HCT116 (cell line): ENCODE data around the gene KRTDAP. TPM values are rescaled to one million over a fixed set of nuclear protein-coding genes. Genes with fewer than 3 reads are reported as not detected.

Experiments used
- ATAC-seq: fragments of 200-7000 bp; cut with Tn5 transposase; 2 replicates; pipeline ENCODE4 v1.9.1; 2020; ENCODE audit warnings: mild to moderate bottlenecking, moderate library complexity
- BruUV-seq: library from RNA; stranded (reverse); fragments of 400-500 nt; replicated peaks from 2 replicates; lab custom pipeline; 2021; lab: Mats Ljungman, UMichigan
- CTCF ChIA-PET: fragments of 300-600 bp; sonication (Branson Sonifier 250); formaldehyde crosslinking; loops from one replicate; lab custom pipeline; 2021; ENCODE audit warnings: antibody characterized with exemption; lab: Charles Lee
- POLR2A ChIA-PET: fragments of 300-600, 350-600 bp; sonication (Branson Sonifier 250); formaldehyde crosslinking; loops from one replicate; lab custom pipeline; 2021; ENCODE audit warnings: antibody characterized with exemption; lab: Charles Lee
- RAD21 ChIA-PET, 2 experiments: fragments of 300-600 bp; sonication (Branson Sonifier 250); formaldehyde crosslinking; loops; one replicate each; lab custom pipeline; 2023; ENCODE audit warnings: low total read pairs in 2 of 2; ENCODE audit not compliant: uncharacterized antibody in 2 of 2, unreplicated experiment in 2 of 2, low non-redundant PET in 1 of 2; lab: Charles Lee
- DNase-seq: peaks from one replicate; pipeline ENCODE4 v3.0.0-alpha.2; 2010; ENCODE audit warnings: low read depth, low spot score
- H2AFZ ChIP-seq: fragments of 200-600 bp; shearing (Covaris generic), sonication (generic); 2 replicates; pipeline ENCODE4 v1.6.1; 2017; ENCODE audit warnings: low read depth, mixed run types, mixed read lengths, antibody characterized with exemption, low read length; ENCODE audit not compliant: poor library complexity, severe bottlenecking
- H3K27ac ChIP-seq: 2 replicates; pipeline ENCODE4 v1.5.1; 2012; ENCODE audit warnings: low read depth, low read length
- H3K27me3 ChIP-seq: fragments of 200-600 bp; sonication (generic); 2 replicates; pipeline ENCODE4 v1.6.1; 2016; ENCODE audit warnings: mixed run types, low read length, mixed read lengths; ENCODE audit not compliant: insufficient read depth
- H3K36me3 ChIP-seq, 2 experiments: fragments of 200-500 bp in 1 of 2; fragments of 200-600 bp in 1 of 2; sonication (Bioruptor generic) in 1 of 2; sonication (generic) in 1 of 2; 2 replicates each; pipeline versions ENCODE4 v1.5.1 to v1.6.1; 2014 to 2016; ENCODE audit warnings: low read length in 2 of 2, inconsistent platforms in 1 of 2, mixed read lengths in 1 of 2, mixed run types in 1 of 2; ENCODE audit not compliant: insufficient read depth in 2 of 2, control insufficient read depth in 1 of 2
- H3K4me1 ChIP-seq, 2 experiments: fragments of 200-600 bp in 1 of 2; sonication (generic) in 1 of 2; 2 replicates each; pipeline versions ENCODE4 v1.5.1 to v1.6.1; 2012 to 2017; ENCODE audit warnings: low read length in 2 of 2, inconsistent platforms in 1 of 2, mild to moderate bottlenecking in 1 of 2, mixed read lengths in 1 of 2, mixed run types in 1 of 2, moderate library complexity in 1 of 2; ENCODE audit not compliant: insufficient read depth in 2 of 2, control insufficient read depth in 1 of 2
- H3K4me2 ChIP-seq: fragments of 200-600 bp; sonication (generic); 2 replicates; pipeline ENCODE4 v1.6.1; 2017; ENCODE audit warnings: mixed run types, low read length, mixed read lengths
- H3K4me3 ChIP-seq, 2 experiments: fragments of 200-600 bp in 1 of 2; sonication (generic) in 1 of 2; replicated peaks in 1 of 2; 2 replicates each; pipeline ENCODE4 v1.5.1; 2011 to 2016; ENCODE audit warnings: low read length in 2 of 2, control low read depth in 1 of 2, low read depth in 1 of 2, mild to moderate bottlenecking in 1 of 2, mixed read lengths in 1 of 2, mixed run types in 1 of 2
- H3K79me2 ChIP-seq: fragments of 200-600 bp; sonication (generic); 2 replicates; pipeline ENCODE4 v1.6.1; 2017; ENCODE audit warnings: mild to moderate bottlenecking, mixed run types, low read length, moderate library complexity, mixed read lengths; ENCODE audit not compliant: insufficient read depth
- H3K9ac ChIP-seq: fragments of 200-600 bp; sonication (generic); 2 replicates; pipeline ENCODE4 v1.6.1; 2016; ENCODE audit warnings: low read length, mixed read lengths
- H3K9me2 ChIP-seq: fragments of 200-600 bp; sonication (generic), shearing (Covaris generic); 2 replicates; pipeline ENCODE4 v1.6.1; 2017; ENCODE audit warnings: mixed run types, mild to moderate bottlenecking, moderate library complexity; ENCODE audit not compliant: insufficient read depth
- H3K9me3 ChIP-seq, 2 experiments: fragments of 200-500 bp in 1 of 2; fragments of 200-600 bp in 1 of 2; sonication (Bioruptor generic) in 1 of 2; sonication (generic) in 1 of 2; 2 replicates each; pipeline ENCODE4 v1.6.1; 2014 to 2017; ENCODE audit warnings: low read length in 2 of 2, mixed read lengths in 2 of 2, inconsistent platforms in 1 of 2, low read depth in 1 of 2, mild to moderate bottlenecking in 1 of 2, mixed run types in 1 of 2, moderate library complexity in 1 of 2; ENCODE audit not compliant: control insufficient read depth in 1 of 2, insufficient read depth in 1 of 2
- H4K20me1 ChIP-seq: fragments of 200-600 bp; sonication (generic), shearing (Covaris generic); 2 replicates; pipeline ENCODE4 v1.6.1; 2017; ENCODE audit warnings: mixed run types, mild to moderate bottlenecking, moderate library complexity; ENCODE audit not compliant: insufficient read depth
- ATF3 ChIP-seq: IDR thresholded peaks from 2 replicates; pipeline ENCODE4 v1.6.1; 2012
- CBX3 ChIP-seq: IDR thresholded peaks from 2 replicates; pipeline ENCODE4 v1.6.1; 2012; ENCODE audit warnings: low read depth
- CEBPB ChIP-seq: IDR thresholded peaks from 2 replicates; pipeline ENCODE4 v1.6.1; 2012; ENCODE audit warnings: low read depth
- CTCF ChIP-seq, 3 experiments: fragments of 200-600 bp in 1 of 3; sonication (generic) in 1 of 3; IDR thresholded peaks in 2 of 3; conservative IDR thresholded peaks in 1 of 3; 2 replicates each; pipeline ENCODE4 v1.5.1; 2012 to 2017; ENCODE audit warnings: low read depth in 2 of 3, low read length in 2 of 3, antibody characterized with exemption in 1 of 3, borderline replicate concordance in 1 of 3, control low read depth in 1 of 3, mild to moderate bottlenecking in 1 of 3, mixed read lengths in 1 of 3, mixed run types in 1 of 3, moderate library complexity in 1 of 3; ENCODE audit not compliant: insufficient read depth in 1 of 3
- EGR1 ChIP-seq: IDR thresholded peaks from 2 replicates; pipeline ENCODE4 v1.6.1; 2012; ENCODE audit warnings: low read depth
- ELF1 ChIP-seq: IDR thresholded peaks from 2 replicates; pipeline ENCODE4 v1.6.1; 2012; ENCODE audit warnings: low read depth, borderline replicate concordance
- EZH2phosphoT487 ChIP-seq: fragments of 200-600 bp; IDR thresholded peaks from 2 replicates; pipeline ENCODE4 v1.6.1; 2018; ENCODE audit warnings: antibody characterized with exemption, borderline replicate concordance
- FOSL1 ChIP-seq: IDR thresholded peaks from 2 replicates; pipeline ENCODE4 v1.6.1; 2012; ENCODE audit warnings: low read depth
- JUND ChIP-seq: IDR thresholded peaks from 2 replicates; pipeline ENCODE4 v1.6.1; 2012
- MAX ChIP-seq: IDR thresholded peaks from 2 replicates; pipeline ENCODE4 v1.6.1; 2012
- POLR2A ChIP-seq: IDR thresholded peaks from 2 replicates; pipeline ENCODE4 v1.7.0; 2011; ENCODE audit warnings: borderline replicate concordance; ENCODE audit not compliant: insufficient read depth, insufficient read length; ENCODE audit errors: extremely low read depth
- RAD21 ChIP-seq: IDR thresholded peaks from 2 replicates; pipeline ENCODE4 v1.6.1; 2012; ENCODE audit warnings: low read depth, mild to moderate bottlenecking
- SIN3A ChIP-seq: IDR thresholded peaks from 2 replicates; pipeline ENCODE4 v1.6.1; 2012; ENCODE audit warnings: low read depth
- SP1 ChIP-seq: IDR thresholded peaks from 2 replicates; pipeline ENCODE4 v1.6.1; 2012; ENCODE audit warnings: low read depth
- TCF7L2 ChIP-seq: IDR thresholded peaks from 2 replicates; pipeline ENCODE4 v1.7.0; 2011; ENCODE audit warnings: borderline replicate concordance, inconsistent platforms; ENCODE audit not compliant: insufficient read depth, insufficient read length; ENCODE audit errors: extremely low read depth
- YY1 ChIP-seq: IDR thresholded peaks from 2 replicates; pipeline ENCODE4 v1.6.1; 2011; ENCODE audit warnings: low read length, low read depth, moderate library complexity, mild to moderate bottlenecking; ENCODE audit not compliant: insufficient replicate concordance; ENCODE audit errors: extremely low read depth
- ZFX ChIP-seq: fragments of 450-650 bp; IDR thresholded peaks from 2 replicates; pipeline ENCODE4 v1.6.1; 2017
- ZNF274 ChIP-seq: fragments of 200-500 bp; sonication (Bioruptor generic); IDR thresholded peaks from 2 replicates; pipeline ENCODE4 v1.6.1; 2014; ENCODE audit warnings: mild to moderate bottlenecking, low read depth, low read length, inconsistent platforms
- intact Hi-C: fragments of 100-400 bp; cut with micrococcal nuclease; formaldehyde crosslinking; loops from 2 replicates; pipeline ENCODE4 v1.10.0; 2022
- total RNA-seq: library from RNA; stranded (reverse); gene quantifications from one replicate; pipeline ENCODE4 v1.2.1, GENCODE V29; 2021; ENCODE audit not compliant: unreplicated experiment

KRTDAP gene
- total RNA-seq, 1 experiment from 2014 or later, result 0.74 TPM

GRCh38 chr19:35506011-35506410, 15.7 kb upstream of the KRTDAP start (continued):
- TF ChIP-seq EGR1 (no peak), EZH2phosphoT487 (no peak)

GRCh38 chr19:35502751-35503150, 12.5 kb upstream of the KRTDAP start:
- no peak for TF ChIP-seq YY1
- TF ChIP-seq POLR2A, result no peak
- TF ChIP-seq CEBPB, result no peak
- no peak for TF ChIP-seq CTCF (IDR thresholded peaks at IDR 0.05 in 2 of 3, conservative IDR thresholded peaks at IDR 0.05 in 1 of 3; ENCODE audit: borderline replicate concordance in 1 of 3, insufficient read depth in 1 of 3, low read depth in 2 of 3, low read length in 2 of 3)
- TF ChIP-seq ATF3, result no peak
- TF ChIP-seq SP1, result no peak
- no peak for TF ChIP-seq ZNF274
- TF ChIP-seq FOSL1, result no peak
- no peak for TF ChIP-seq JUND
- no peak for TF ChIP-seq SIN3A
- no peak for TF ChIP-seq ZFX
- TF ChIP-seq ELF1, result no peak
- no peak for TF ChIP-seq RAD21
- no peak for TF ChIP-seq CBX3
- no peak for TF ChIP-seq MAX
- TF ChIP-seq TCF7L2, result no peak
- no peaks in the 10 kb centered on the region for H3K9me2 ChIP-seq
- H3K36me3 ChIP-seq, result peaks cover 33 to 44% of the 10 kb centered on the region in 2 experiments; a peak in 3 of 4 replicates
- DNase-seq (no peak), ATAC-seq (no peak)
- no peaks in the 10 kb centered on the region for H3K4me1 ChIP-seq
- no peak overlapping the region for H3K4me3 ChIP-seq
- no peak overlapping the region for H2AFZ ChIP-seq
- no peaks in the 10 kb centered on the region for H3K9me3 ChIP-seq
- H4K20me1 ChIP-seq, result no peaks in the 10 kb centered on the region
- H3K27me3 ChIP-seq, result no peaks in the 10 kb centered on the region
- H3K9ac ChIP-seq, result no peak overlapping the region
- RAD21 ChIA-PET, result no interaction called here
- POLR2A ChIA-PET, result no interaction called here
- H3K4me2 ChIP-seq, result no peak overlapping the region
- H3K27ac ChIP-seq, result no peak overlapping the region
- H3K79me2 ChIP-seq, result peaks cover 26% of the 10 kb centered on the region
- intact Hi-C loops, result no loop called here
- no TSS peak for BruUV-seq
- CTCF ChIA-PET, result interaction anchor here (1.3 kb wide), 1 partner anchor 7 kb away, joined by 3 read pairs; no protein-coding TSS in a partner anchor
